ENCODE results near the gene ELAVL3. TPM values are rescaled to one million over a fixed set of nuclear protein-coding genes. Genes with fewer than 3 reads are reported as not detected.
"Not testable (repeated sequence)": the region's sequence is repeated elsewhere in the genome, so short reads cannot be mapped to it uniquely, and the experiment has no call there.

The ELAVL3 gene
- total and polyA plus RNA-seq, 8 donors: 0.04 to 0.31 (median 0.16) TPM; not detected in 1

DNA sequence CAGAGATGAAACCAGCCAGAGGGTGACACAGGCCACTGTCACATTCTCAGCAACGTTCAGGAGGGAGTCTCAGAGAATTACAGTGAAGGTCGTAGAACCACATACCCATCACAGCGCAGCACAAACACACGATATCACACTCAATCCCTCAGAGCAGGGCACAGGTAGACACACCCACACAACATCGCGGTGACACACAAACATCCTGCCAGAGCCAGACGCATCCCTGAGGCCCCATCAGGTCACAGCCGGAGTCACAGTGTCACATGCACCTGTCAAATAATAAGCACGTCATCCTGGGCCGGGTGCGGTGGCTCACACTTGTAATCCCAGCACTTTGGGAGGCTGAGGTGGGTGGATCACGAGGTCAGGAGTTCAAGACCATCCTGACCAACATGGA is 17.5 kb downstream of the ELAVL3 start:
- no peak for DNase-seq
- H3K9me3 ChIP-seq: no peaks in the 10 kb centered on the region
- ATAC-seq: no peak
- H3K36me3 ChIP-seq: no peaks in the 10 kb centered on the region
- peaks cover 0 to 18% of the 10 kb centered on the region in 2 donors for H3K27me3 ChIP-seq
- TF ChIP-seq, protein P1, sequence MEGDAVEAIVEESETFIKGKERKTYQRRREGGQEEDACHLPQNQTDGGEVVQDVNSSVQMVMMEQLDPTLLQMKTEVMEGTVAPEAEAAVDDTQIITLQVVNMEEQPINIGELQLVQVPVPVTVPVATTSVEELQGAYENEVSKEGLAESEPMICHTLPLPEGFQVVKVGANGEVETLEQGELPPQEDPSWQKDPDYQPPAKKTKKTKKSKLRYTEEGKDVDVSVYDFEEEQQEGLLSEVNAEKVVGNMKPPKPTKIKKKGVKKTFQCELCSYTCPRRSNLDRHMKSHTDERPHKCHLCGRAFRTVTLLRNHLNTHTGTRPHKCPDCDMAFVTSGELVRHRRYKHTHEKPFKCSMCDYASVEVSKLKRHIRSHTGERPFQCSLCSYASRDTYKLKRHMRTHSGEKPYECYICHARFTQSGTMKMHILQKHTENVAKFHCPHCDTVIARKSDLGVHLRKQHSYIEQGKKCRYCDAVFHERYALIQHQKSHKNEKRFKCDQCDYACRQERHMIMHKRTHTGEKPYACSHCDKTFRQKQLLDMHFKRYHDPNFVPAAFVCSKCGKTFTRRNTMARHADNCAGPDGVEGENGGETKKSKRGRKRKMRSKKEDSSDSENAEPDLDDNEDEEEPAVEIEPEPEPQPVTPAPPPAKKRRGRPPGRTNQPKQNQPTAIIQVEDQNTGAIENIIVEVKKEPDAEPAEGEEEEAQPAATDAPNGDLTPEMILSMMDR (IDR thresholded peaks at IDR 0.05): no peak
- intact Hi-C loops (cut with DNase I): no loop called here
- H3K27ac ChIP-seq: no peak overlapping the region
- H3K4me3 ChIP-seq: no peak overlapping the region
- no peaks in the 10 kb centered on the region for H3K4me1 ChIP-seq

DNA sequence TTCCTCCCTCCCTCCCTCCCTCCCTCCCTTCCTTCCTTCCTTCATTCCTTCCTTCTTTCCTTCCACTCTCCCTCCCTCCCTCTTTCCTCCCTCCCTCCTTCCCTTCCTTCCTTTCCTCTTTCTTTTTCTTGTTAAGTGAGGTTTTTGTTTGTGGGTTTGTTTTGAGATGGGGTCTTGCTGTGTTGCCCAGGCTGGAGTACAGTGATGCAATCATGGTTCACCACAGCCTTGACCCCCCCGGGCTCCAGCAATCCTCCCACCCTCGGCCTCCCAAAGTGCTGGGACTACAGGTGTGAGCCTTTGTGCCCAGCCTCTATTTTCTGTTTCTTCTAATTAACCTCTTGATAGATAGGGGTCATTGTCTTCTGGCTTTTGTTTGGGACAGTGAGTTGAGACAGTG is 19.4 kb downstream of the ELAVL3 start:
- H3K9me3 ChIP-seq: no peaks in the 10 kb centered on the region
- TF ChIP-seq, protein P1 (IDR thresholded peaks at IDR 0.05): no peak
- no peak overlapping the region for H3K27ac ChIP-seq
- intact Hi-C loops (cut with DNase I): no loop called here
- H3K4me1 ChIP-seq: no peaks in the 10 kb centered on the region
- no peak overlapping the region for H3K4me3 ChIP-seq
- DNase-seq (no peak), ATAC-seq (no peak)
- H3K36me3 ChIP-seq: no peaks in the 10 kb centered on the region
- H3K27me3 ChIP-seq: peaks cover 0 to 32% of the 10 kb centered on the region in 2 donors

DNA sequence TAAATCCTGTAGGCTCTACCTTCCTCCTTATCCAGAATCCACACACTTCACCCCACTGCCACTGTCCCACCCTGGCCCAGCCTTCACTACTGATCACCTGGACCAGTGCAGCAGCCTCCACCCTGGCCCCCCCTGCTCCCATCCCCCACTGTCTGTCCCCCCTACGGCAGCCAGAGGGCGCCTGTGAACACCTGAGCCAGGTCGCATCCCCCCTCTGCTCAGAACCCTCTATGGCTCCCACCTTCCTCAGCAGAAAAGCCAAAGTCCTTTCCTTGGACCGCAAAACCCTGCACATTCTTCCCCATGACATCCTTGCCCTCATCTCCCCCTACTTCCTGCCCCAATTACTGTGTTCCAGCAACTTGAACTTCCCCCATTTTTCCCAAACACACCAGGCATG is 20.6 kb downstream of the ELAVL3 start:
- H3K36me3 ChIP-seq: no peaks in the 10 kb centered on the region
- no peak for ATAC-seq
- H3K4me3 ChIP-seq: no peak overlapping the region
- peaks cover 0 to 32% of the 10 kb centered on the region in 2 donors for H3K27me3 ChIP-seq
- intact Hi-C loops (cut with DNase I): no loop called here
- H3K9me3 ChIP-seq: no peaks in the 10 kb centered on the region
- H3K27ac ChIP-seq: no peak overlapping the region
- DNase-seq: no peak
- TF ChIP-seq, protein P1 (IDR thresholded peaks at IDR 0.05): no peak
- H3K4me1 ChIP-seq: no peaks in the 10 kb centered on the region

DNA sequence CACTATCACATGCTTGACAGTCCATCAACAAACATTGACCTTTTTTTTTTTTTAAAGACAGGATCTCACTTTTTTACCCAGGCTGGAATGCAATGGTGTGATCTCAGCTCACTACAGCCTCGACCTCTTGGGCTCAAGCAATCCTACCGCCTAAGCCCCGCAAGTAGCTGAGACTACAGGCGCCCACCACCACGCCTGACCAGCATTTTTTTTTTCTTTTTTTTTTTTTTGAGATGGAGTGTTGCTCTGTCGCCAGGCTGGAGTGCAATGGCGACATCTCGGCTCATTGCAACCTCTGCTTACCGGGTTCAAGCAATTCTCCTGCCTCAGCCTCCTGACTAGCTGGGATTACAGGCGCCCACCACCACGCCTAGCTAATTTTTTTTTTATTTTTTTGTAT is 21.9 kb downstream of the ELAVL3 start:
- intact Hi-C loops (cut with DNase I); DNase-seq; ATAC-seq: not testable (repeated sequence)

DNA sequence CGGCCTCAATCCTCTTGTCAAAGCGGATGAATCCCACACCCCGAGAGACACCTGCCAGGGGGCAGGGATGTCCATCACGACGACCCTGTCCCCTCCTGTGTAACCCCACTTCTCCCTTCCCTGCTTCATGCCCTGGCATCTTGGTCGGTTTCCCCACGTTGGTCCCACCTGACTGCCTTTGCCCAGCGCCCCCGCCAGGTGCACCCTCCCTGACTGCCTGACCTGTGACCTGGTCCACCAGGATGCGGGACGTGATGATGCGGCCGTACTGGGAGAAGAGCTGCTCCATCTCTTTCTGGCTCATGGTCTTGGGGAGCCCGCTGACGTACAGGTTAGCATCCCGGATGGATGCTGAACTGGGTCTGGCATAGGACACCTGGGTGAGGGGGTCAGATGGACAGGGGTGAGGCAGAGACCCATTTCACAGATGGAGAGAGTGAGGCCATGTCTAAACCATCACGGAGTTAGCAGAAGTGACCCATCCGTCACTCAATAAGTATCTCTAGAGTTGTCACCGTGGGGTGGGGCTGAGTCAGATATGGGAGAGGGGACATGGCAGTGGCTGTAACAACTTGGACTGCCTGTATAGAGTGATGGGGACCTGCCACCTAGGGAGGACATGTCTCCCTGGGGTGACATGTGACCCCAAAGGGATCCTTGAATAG is 22.5 kb downstream of the ELAVL3 start:
- intact Hi-C loops (cut with DNase I): no loop called here
- no peaks in the 10 kb centered on the region for H3K4me1 ChIP-seq
- H3K36me3 ChIP-seq: no peaks in the 10 kb centered on the region
- DNase-seq (no peak), ATAC-seq (no peak)
- peaks cover 0 to 43% of the 10 kb centered on the region in 2 donors for H3K27me3 ChIP-seq
- no peak overlapping the region for H3K4me3 ChIP-seq
- H3K9me3 ChIP-seq: no peaks in the 10 kb centered on the region
- TF ChIP-seq, protein P1 (IDR thresholded peaks at IDR 0.05): no peak
- H3K27ac ChIP-seq: no peak overlapping the region

More for the DNA sequence above, 21.9 kb downstream of the ELAVL3 start:
- H3K27ac ChIP-seq, H3K9me3 ChIP-seq, H3K36me3 ChIP-seq, H3K4me1 ChIP-seq, H3K4me3 ChIP-seq: not testable (repeated sequence)
- peaks cover 0 to 37% of the 10 kb centered on the region in 2 donors for H3K27me3 ChIP-seq

DNA sequence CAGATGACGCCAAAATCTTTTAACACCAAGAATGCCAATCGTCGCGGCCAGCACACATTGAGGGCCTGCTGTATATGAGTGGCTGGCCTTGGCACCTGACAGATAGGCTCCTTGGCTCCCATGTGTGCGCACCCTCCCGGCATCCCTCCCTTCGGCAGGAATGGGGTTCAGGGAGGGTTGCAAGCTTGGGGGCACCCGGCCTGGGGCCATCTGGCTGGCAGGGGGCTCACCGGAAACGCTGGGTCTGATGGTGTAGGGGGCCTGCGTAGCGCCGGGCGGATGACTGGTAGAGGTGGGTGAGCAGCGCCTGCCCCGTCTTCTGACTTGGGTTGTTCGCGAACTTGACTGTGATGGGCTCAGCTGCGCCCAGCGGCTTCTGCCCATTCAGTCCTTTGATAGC is 23.0 kb downstream of the ELAVL3 start:
- Histone ChIP-seq H3K4me1 (no peaks in the 10 kb centered on the region), H3K9me3 (no peaks in the 10 kb centered on the region), H3K27me3 (peaks cover 0 to 43% of the 10 kb centered on the region in 2 donors), H3K4me3 (no peak overlapping the region), H3K36me3 (no peaks in the 10 kb centered on the region), H3K27ac (no peak overlapping the region)
- TF ChIP-seq, protein P1 (IDR thresholded peaks at IDR 0.05): no peak
- intact Hi-C loops (cut with DNase I): no loop called here
- DNase-seq (no peak), ATAC-seq (no peak)

Measured in left lung (tissue), 10 donors.